GM15510 (cell line): ENCODE measurements around the gene SLC5A2.

ENCODE experiments used
- POLR2A ChIP-seq: IDR thresholded peaks from 3 replicates; pipeline ENCODE4 v1.6.1; 2011; ENCODE audit warnings: borderline replicate concordance; ENCODE audit not compliant: insufficient read length; ENCODE audit errors: extremely low read depth

Gene SLC5A2

DNA sequence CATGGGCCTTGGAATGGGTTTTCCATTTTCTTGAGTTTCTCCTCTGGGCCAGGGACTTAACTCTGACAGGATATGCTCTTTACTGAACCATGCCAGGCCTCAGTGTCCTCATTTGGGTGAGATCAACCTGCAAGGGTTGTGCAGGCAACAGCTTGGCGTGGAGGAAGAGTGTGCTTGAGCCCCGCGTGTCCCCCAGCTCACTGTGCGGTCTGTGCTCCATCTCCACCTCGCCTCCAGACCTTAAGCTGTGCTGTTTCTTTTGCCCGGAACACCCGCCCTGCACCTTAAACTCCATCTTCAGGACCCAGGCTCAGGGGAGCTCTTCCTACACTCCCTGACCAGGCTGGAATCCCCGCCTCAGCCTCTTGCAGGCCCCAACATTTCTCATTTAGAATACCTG is 15.6 kb downstream of the SLC5A2 start:
- no peak for TF ChIP-seq POLR2A

- no peak for TF ChIP-seq POLR2A
Measured at GRCh38 chr16:31499928-31500327, 17.0 kb downstream of the SLC5A2 start.

- TF ChIP-seq POLR2A = no peak
Measured at GRCh38 chr16:31501226-31501965, 18.5 kb downstream of the SLC5A2 start.

- no peak for TF ChIP-seq POLR2A
Measured at GRCh38 chr16:31501966-31502348, 19.0 kb downstream of the SLC5A2 start.

DNA sequence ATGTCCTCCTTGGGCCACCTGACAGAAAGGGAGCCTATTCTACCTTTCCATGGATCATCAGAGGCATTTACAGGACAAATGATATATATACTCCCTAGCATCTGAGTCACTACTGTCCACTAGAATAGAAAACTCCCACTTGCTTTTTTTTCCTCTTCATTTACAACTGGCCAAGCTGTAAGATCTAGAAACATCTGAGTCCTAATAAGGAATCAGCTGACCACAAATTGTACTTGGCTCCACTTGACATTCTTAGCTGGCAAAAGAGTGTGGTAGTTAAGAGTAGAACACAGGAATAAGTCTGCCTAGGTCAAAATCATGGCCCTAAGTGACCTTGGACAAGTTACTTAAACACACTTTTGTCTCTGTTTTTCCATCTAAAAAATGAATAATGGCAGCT is 20.1 kb downstream of the SLC5A2 start:
- no peak for TF ChIP-seq POLR2A

DNA sequence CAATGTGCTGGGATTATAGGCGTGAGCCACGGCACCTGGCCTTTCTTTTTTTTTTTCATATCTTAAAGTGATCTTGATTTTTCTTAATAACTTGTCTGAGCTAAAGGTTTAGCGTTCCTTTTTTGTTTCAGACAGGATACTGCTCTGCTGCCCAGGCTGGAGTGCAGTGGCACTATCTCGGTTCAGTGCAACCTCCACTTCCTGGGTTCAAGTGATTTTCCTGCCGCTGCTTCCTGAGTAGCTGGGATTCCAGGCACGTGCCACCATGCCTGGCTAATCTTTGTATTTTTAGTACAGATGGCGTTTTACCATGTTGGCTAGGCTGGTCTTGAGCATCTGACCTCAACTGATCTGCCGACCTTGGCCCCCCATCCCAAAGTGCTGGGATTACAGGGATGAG is 21.2 kb downstream of the SLC5A2 start:
- no peak for TF ChIP-seq POLR2A

DNA sequence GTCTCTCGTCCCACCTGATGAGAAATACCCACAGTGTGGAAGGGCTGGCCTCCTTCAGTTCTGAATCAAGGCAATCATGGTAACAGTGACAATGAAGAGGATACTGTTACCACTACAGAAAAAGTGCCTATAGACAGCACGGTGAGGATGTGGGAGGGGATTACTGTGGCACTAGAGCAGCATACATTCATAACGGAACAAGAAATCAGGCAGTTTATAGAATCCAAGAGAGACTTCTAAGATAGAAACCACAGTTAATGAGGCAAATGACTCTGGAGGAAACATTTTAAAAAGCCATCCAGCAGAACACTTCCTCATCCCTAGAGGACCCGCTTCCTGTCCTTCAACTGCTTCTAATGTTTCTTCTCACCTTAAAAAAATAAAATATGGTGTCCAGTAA is 22.6 kb downstream of the SLC5A2 start:
- TF ChIP-seq POLR2A = no peak

GRCh38 chr16:31507617-31507928 is 24.6 kb downstream of the SLC5A2 start:
- TF ChIP-seq POLR2A = no peak

GRCh38 chr16:31507929-31508705 is 25.2 kb downstream of the SLC5A2 start, which contains the start of gene RUSF1:
Gene RUSF1 (minus strand): TSS chr16:31508391. CDS start chr16:31508373, 18 bp downstream.
- TF ChIP-seq POLR2A = peak; percentile 89

- no peak for TF ChIP-seq POLR2A
Measured at GRCh38 chr16:31508706-31509195, 25.8 kb downstream of the SLC5A2 start.

- no peak for TF ChIP-seq POLR2A
Measured at GRCh38 chr16:31513126-31513525, 30.2 kb downstream of the SLC5A2 start.

GRCh38 chr16:31513884-31514283 is 31.0 kb downstream of the SLC5A2 start:
- TF ChIP-seq POLR2A = no peak

DNA sequence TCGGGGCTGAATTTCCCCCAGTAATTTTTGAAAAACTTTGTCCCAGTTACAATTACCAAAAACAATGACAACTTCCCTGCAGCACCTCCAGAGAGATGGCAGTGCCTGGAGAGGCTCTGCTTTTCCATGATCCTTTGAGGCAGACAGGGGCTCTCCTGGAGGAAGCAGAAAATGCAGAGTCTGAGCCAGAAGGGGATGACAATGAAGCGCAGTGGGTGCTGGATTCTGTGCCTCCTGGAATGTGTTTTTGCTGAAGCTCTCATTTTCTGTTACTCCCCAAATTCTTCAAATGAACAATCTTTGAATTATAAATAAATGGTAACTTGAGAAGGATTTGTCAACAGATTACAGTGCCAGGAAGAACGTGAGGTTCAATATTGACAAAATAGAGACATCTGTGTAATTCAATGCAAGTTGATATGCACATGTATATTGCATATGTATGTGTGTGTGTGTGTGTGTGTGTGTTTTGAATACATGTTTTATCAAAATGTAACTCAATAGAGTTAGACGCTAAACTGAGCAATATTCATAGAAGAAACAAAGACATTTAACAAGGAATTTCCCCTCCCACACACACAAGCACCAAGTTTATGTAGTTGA is 35.0 kb downstream of the SLC5A2 start:
- no peak for TF ChIP-seq POLR2A

DNA sequence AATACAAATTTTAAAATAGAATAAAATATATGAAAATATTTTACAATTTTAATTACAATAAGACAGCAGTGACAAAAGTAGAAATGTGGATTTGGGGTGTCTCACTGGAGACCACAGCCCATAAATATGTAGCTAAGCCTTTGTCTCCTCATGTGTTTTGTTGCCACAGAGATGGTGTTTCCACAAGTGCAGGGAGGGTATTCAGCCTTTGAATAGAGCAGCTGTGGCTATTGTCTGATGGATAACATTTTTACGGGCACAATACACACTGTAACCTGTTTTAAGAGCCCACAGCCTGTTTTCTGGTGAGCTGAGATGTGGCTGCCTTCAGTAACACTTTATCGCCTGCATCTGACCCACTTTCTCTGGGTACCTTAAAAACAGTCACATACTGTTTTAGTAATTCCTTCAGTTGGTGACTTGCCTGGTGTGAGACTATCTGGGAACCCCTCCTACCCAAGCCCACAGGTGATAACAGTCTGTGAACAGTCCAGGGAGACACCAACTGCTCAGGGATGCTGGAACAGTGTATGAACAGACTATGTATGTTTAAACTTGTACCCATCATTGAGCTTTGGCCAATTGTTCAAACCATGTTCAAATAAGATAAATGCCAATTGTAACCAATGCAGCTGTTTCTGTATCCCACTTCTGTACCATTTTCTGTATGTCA is 37.0 kb downstream of the SLC5A2 start:
- no peak for TF ChIP-seq POLR2A

GRCh38 chr16:31521368-31521767 is 38.4 kb downstream of the SLC5A2 start:
- no peak for TF ChIP-seq POLR2A
